HuH-7 (cell line): ENCODE results near the gene SPSB4.
"Not testable (repeated sequence)": the region's sequence is repeated elsewhere in the genome, so short reads cannot be mapped to it uniquely, and the experiment has no call there.

ENCODE experiments used
- DNase-seq: peaks from one replicate; pipeline ENCODE4 v3.0.0; 2011; ENCODE audit warnings: low spot score

Gene SPSB4

GRCh38 chr3:141095546-141095937 lies 44.4 kb downstream of the SPSB4 start:
- DNase-seq, result no peak

GRCh38 chr3:141096164-141096563 lies 45.0 kb downstream of the SPSB4 start:
- no peak for DNase-seq

- DNase-seq, result no peak
Measured at GRCh38 chr3:141096981-141097380, 45.8 kb downstream of the SPSB4 start.

- no peak for DNase-seq
Measured at GRCh38 chr3:141100112-141100511, 49.0 kb downstream of the SPSB4 start.

- no peak for DNase-seq
Measured at GRCh38 chr3:141100531-141101320, 49.6 kb downstream of the SPSB4 start.

- DNase-seq, result no peak
Measured at GRCh38 chr3:141102372-141102771, 51.2 kb downstream of the SPSB4 start.

GRCh38 chr3:141103067-141103466 lies 51.9 kb downstream of the SPSB4 start:
- DNase-seq, result no peak

- no peak for DNase-seq
Measured at GRCh38 chr3:141103503-141103902, 52.4 kb downstream of the SPSB4 start.

- DNase-seq, result no peak
Measured at GRCh38 chr3:141104151-141104821, 53.1 kb downstream of the SPSB4 start.

GRCh38 chr3:141105828-141106628 lies 54.9 kb downstream of the SPSB4 start:
- peak; percentile 63 for DNase-seq

- DNase-seq, result no peak
Measured at GRCh38 chr3:141106842-141107241, 55.7 kb downstream of the SPSB4 start.

GRCh38 chr3:141108039-141108438 lies 56.9 kb downstream of the SPSB4 start:
- no peak for DNase-seq

GRCh38 chr3:141109751-141110150 lies 58.6 kb downstream of the SPSB4 start:
- DNase-seq, result no peak

- no peak for DNase-seq
Measured at GRCh38 chr3:141110322-141110721, 59.2 kb downstream of the SPSB4 start.

- DNase-seq, result no peak
Measured at GRCh38 chr3:141111364-141112155, 60.4 kb downstream of the SPSB4 start.

- DNase-seq, result no peak
Measured at GRCh38 chr3:141112686-141113297, 61.6 kb downstream of the SPSB4 start.

GRCh38 chr3:141113680-141114079 lies 62.5 kb downstream of the SPSB4 start:
- not testable (repeated sequence) for DNase-seq

- no peak for DNase-seq
Measured at GRCh38 chr3:141114179-141114745, 63.1 kb downstream of the SPSB4 start.

GRCh38 chr3:141114816-141115460 lies 63.8 kb downstream of the SPSB4 start:
- peak; percentile 36 for DNase-seq

GRCh38 chr3:141115789-141116541 lies 64.8 kb downstream of the SPSB4 start:
- no peak for DNase-seq
